Occipital lobe (tissue), 2 donors: ENCODE measurements around the gene IL1R2. TPM values are rescaled to one million over a fixed set of nuclear protein-coding genes. Genes with fewer than 3 reads are reported as not detected.

Source experiments
- DNase-seq: peaks from one replicate; lab custom pipeline; 2025; lab: John Stamatoyannopoulos, UW
- total RNA-seq: library from RNA; depleted of rRNA; stranded (reverse); fragments of >200 nt; gene quantifications from one replicate; pipeline ENCODE4 v1.2.3, GENCODE V29; 2014

IL1R2 gene
- total RNA-seq, 1 donor from 2014 or later, result not detected

DNA sequence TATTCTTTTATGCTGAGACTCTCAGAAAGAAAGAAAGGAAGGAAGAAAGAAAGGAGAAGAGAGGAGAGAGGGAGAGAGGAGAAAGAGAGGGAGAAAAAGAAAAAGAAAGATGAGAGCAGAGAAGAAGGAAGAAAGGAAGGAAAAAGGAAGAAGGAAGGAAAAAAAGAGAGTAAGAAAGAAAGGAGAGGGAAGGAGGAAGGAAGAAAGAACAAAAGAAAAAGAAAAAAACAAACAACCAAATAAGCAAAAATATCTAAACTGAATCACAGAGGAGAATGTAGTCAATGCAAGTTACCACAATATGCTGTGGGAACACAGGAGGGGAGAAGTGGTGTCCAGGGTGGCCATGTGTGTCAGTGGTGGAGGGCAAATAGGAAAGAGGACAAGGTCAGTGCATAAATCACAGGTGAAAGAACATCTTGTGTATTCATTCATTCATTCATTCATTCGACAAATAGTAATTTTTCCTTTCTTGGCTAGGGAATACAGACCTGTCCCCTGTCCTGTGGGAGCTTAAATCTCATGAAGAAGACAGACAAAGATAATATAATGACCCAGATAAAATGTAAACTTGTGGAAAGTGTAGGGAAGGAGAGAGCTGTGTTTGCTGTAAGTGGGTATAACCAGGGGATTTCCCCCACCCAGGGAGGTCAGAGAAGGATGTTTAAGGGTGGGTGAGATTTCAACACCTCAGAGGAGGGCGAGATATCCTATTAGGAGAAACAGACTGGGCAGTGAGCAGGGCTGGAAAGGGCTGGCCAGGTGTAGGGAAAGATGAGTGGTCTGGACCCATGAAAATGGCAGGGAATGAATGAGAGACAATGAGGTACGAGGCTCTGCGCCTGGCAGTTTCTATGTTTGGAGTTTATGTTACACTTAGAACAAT lies 50.7 kb downstream of the IL1R2 start:
- DNase-seq, result no peak

DNA sequence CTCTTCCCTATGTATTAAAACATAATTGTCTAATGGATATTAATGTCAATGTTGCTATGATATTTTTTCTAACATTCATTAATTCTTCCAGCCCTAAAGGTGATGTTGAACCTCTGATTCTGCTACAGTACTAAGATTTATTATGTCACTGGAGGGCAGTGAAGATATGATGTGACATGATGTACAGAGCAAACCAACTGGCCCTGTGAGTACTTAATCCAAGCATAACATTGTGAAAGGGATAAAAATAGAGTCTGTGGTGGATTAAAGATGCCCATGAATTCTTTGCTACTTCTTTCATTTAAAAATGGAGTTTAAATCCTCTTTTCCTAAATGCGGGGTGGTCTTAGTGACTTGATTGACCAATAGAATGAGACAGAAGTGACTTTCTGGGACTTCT lies 51.8 kb downstream of the IL1R2 start:
- DNase-seq, result no peak

DNA sequence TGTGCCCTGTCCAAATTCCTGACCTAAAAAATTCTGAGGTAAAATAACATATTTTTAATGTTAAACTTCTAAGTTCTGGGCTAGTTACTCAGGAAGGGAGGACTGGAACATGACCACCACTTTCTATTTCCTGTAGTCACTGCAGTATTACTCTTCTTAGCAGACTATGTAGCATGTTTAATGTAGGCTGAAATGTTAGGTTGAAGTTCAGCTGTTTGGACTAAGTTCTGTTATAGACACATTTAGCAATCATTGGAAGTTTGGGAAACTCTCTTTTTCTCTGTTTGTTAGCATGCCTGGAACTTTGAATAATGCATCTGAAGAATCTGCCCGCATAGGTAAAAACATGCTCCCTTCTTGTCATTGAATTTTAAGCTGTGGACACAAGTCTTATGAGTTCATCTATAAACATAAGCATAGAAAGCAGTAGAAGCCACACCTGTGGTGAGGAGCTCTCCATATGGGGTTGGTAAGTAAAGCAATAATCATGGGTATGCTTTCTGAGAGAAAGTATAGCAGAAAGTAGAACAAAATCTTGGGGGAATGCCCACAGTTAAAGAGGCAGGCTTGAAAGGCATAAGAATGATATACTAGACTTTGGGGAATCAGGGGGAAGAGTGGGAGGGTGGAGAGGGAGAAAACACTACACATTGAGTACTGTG lies 52.6 kb downstream of the IL1R2 start:
- DNase-seq, result no peak

DNA sequence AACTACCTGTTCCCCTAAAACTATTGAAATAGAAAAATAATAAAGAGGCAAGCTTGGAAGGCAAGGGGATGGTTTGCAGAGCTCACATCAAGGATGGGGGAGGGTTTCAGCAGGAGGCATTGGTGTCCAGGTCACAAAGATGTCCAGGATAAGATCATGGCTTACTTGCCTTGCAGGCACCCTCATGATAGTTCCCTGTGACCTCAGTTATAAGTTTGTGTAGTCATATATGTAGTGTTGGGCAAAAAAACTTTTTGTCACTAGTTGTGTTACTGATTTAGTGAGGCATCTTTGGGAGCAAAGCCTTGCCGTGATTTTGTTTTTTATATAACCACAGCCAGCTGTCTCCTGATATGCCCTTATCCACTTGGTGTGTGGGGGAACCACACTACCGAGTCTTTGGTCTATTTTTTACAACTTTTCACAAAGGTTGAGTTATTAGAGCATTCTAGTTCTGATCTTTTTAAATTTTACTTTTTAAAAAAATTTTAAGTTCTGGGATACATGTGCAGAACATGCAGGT lies 53.3 kb downstream of the IL1R2 start:
- no peak for DNase-seq

DNA sequence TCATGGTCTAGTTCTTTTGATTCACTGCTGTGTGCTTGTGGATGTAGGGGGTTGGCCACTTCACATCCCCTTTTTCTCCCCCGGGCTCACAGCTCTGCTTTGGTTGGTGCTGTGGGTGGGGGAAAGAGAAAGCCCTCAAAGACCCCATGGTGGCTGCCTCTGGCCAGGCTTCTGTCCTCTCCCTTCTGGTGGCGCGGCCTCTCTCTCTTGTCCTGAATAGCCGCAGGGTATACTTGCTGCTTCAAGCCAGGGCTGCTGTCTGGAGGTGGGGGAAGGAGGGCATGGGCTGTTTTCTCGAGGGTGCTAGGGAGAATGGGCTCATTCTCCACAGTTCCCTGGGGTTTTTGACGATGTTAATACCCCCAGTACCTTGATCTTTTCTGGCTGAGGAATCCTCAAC lies 53.9 kb downstream of the IL1R2 start:
- DNase-seq, result no peak

DNA sequence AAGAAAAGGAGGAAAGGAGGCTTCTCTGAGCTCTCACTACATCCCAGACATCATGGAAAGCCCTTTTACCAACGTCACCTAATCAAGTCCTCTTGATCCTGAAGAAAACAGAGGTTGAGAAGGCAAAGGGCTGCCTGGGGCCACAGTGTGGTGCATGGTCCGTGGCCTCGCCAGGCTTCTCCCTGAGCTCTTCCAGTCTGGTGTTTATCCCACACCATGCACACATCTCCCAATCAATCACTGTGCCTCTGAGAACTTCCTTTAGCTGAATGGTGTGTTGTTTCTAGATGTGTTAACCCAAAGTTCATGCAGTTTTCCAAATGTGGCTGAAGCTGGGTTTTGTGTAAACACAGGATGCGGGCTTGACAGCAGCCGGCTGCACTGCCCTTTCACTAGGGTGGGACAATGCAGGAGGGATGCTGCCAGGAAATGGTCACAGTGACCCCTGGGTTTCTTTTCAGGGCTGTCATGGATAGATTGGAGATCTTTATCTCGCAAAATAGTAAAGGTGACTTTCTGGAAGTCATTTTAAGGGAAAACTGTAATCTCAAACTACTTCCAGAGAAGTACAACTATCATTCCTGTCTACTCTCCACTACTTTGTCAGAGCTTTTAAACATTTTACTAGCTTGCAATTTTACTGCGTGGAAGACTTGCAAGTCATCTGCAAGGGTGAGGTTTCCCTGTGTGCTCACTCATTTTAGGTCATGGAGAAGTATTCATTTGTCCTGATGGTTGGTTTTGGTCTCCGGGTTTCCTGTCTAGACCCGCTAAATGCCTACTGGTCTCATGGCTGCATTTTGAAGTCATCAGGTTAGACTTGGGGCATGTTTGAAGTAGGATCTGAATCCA lies 54.6 kb downstream of the IL1R2 start:
- DNase-seq, result no peak

DNA sequence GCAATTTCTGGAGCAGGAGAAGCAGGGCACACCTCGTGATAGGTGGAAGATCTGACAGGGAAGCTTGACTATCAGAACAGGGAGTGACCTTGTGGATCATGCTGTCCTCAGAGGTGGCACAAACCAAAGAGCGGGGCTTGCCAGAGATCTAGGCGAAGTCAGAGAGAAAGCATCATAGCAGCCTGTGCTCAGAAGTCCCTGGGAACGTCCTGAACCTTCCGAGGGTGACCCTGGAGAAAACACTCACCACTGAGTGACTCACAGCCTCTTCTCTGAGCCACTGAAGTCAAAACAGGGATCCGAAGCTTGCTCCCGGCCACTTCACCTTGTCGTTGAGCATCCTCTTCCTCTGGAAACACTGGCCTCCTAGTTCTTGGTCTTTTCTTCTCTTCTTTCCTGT lies 56.7 kb downstream of the IL1R2 start:
- DNase-seq, result no peak

DNA sequence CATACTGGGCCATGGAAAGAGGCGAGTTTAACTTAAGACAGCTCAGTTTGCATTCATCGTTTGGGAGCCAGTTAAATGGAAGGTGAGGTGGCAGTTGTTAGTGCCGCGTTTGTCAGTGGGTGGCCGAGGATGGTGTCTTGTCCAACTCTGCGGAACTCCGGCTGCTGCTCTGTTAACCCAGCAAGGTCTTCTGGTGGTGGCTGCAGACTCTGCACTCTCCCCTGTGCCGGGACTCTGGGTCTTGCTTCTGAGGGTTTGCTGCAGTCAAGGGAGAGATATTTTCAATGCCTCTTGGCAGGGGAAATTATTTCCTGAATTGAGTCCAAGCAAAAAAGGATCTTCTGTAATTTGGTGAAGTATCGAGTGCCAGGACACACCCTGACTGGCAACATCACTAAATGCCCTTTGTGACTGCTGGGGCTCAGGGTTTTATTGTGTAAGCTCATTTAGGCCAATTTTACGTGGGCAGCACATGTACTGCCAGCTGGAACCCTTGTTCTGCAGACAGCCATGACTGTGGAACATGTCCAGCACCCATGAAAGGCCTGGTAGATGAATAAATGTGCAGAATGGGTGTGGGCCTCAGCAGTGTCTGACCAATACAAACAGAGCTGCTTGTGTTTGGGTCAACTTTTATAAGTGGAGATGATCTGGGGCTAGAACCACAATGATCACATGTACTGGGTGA lies 58.1 kb downstream of the IL1R2 start:
- DNase-seq, result peak; percentile 14

DNA sequence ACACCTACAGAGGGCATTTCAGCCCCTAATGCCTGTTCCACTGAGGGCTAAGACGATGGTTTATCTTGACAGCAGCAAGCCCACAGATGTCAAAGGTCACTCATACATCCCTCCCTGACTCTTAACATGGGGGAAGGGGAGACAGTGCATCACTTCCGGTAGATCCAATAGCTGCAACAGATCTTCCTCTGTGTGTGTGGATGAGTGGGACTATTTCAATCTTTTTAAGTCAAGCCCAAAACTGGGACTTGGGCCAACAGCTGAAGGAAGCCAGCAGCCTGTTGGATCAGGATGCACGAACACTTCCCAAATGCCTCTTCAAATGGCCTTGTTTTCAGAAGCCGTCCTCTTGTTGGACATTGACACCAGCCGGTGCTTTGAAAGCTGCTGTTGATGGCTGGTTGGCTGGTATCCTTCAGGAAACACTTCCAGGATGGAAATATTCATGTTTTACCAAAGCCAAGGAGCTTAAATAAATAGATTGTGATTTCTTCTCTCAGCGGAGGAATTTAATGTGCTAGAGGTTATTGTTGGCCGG lies 59.2 kb downstream of the IL1R2 start:
- DNase-seq, result peak; percentile 27

DNA sequence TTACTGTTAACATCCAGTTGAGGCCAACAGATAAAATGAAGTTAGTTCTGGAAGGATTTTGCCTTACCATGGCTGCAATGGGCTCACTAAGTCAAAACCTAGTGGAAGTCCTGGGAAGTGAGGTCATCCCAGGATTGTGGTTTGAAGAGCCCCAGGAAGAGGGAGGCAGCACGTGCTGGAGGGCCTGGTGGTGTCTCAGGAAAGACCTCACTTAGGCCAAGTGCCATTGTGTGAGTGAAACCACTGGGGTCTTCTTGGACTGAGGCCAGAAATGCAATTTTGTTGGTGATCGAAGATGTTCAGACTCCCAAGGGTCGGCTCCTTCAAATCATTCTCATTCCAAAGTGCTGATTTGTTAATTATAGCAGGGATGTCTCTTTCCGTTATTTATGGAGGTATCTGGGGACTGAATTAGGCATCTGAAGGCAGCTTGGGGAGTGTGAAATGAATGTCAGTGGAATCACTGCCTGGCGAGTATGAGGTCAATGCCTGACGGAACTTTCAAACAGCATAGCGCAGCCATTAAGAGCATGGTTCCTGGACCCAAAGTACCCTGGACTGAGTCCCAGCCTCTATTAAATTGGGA lies 60.0 kb downstream of the IL1R2 start:
- DNase-seq, result no peak

DNA sequence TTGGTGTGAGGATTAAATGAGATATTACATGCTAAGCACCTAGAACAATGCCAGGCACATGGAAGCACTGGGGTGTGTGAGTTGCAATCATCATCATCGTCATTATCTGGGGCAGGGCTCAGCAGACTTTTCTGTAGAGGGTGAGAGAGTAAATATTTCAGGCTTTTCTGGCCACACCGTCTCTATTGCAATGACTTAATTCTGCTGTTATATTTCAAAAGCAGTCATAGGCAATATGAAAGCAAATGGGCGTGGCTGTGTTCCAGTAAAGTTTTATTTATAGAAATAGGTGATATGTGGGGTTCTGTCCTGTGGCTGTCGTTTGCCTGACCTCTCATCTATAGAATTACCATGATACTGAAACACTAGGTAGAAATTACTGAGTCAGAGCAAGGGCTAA lies 60.6 kb downstream of the IL1R2 start:
- DNase-seq, result no peak

DNA sequence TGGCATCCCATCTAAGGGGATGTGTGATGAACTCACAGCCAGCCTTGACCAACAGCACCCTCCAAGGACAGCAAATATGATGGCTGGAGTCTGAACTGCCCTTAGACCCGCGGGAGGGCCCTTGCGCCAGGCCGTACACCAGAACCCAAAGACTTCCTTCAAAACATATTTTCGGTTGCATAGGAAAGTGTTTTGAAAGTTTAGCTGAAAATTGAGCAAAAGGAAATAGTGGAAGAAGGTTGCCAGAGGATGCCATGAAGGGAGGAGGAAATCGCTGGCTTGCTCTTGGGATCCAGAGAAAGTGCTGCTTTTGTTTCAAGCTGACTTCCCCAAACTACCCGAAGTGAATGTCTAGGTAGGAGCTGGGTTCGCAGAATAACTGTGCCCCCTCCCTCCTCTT lies 61.3 kb downstream of the IL1R2 start:
- no peak for DNase-seq

DNA sequence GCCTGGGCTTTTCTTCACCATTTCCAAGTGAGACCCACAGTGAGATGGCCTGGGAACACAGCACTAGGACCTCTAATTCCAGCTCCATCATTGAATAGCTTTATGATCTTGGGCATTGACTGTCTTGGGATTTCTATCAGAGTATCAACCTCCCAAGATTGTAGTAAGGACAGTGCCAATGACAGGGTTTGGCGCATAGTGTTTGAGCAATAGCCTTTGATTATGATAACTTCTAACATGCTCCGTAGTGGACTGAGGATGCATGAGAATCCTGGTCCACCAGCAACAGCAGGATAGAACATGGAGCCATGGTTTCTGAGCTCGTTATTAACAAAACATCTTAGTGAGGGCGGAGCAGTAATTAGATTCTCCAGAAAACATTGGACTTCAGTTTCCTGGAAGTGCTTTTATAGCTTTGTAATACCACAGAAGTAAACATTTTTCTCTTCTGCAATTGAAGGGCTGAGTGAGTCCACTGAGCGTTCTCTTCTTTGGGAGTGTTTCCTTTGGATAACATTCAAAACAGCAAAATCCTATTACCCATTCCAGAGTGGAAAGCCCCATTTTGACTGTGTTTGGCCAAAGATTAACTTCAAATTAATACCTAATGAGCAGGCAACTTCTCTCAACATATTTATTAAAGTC lies 63.7 kb downstream of the IL1R2 start:
- DNase-seq, result no peak

DNA sequence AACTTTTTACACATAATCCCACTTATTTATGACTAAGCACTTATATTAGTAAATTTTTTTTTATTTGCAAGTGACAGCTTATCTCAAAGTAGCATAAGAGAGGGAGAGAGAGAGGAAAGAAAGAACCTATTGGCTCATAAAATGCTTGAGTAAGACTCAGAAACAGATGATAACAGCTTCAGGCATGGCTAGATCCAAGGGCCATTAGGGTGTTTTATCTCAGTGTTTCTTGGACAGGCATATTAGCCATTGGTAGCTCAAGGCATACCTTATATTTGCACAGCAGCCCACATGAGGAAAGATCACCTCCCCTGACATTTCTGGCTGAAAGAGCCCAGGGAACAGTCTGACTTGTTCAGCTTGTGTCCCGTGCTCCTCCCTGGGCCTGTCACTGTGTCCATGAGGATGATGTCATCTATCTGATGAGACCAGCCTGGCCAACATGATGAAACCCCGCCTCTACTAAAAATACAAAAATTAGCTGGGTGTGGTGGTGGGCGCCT lies 64.4 kb downstream of the IL1R2 start:
- DNase-seq, result no peak

DNA sequence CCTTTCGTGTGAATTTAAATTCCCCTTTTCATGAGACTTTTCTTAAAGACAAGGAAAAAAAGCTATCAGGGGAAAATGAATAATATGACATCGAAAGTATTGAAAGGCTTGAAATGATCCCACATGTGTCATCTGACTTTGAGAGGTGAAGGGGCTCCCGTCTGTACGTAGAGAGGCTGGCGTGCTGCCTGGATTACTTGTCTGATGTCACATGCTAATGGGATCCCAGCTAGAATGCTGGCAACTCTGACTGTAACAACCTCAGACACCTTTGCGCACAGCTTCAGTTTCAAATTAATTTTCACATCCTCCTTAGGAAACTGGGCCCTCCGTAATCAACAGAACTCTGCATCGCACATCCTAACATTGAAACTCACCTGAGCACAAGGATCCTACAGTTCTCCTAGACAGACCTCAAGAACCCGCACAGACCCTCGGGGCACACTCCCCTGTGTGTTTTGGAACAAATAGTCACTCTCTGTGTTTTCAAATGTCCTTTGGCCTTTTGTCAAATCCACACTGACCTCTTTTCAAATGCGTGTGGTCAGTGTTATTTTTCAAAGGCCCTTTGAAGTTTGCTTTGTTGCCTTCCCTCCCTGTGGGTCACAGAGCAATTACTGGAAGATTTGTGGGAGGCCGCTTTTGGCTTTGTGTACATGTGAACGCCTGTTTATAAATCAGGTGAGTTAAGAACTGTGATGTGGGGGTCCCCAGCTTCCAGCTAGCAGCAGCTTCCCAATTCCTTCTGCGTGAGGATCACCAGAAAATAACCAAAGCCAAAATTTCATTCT lies 65.9 kb downstream of the IL1R2 start:
- no peak for DNase-seq

DNA sequence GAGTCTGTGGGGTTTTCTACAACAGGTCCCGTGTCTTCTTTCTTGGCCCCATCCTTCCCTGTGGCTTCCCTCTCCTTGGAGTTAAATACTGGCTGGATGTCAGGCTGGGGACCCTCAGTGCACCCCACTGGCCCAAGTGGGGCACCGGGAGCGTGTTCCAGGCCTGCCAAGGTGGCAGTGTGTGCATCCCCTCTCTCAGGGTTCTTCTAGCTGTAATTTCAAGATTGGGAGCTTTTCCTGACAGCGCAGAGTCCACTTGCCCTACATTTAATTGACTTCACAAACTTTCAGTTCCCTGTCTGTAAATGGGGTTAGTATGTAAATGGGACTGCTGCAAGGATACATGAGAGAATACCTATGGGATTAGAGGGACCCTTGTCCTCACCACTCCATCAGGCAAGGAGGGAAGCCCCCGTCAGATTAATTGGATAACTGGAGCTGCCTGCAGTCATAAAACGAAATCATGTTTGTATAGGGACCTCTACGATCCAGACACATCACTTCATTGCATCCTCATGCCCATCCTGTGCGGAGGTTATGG lies 66.6 kb downstream of the IL1R2 start:
- no peak for DNase-seq

DNA sequence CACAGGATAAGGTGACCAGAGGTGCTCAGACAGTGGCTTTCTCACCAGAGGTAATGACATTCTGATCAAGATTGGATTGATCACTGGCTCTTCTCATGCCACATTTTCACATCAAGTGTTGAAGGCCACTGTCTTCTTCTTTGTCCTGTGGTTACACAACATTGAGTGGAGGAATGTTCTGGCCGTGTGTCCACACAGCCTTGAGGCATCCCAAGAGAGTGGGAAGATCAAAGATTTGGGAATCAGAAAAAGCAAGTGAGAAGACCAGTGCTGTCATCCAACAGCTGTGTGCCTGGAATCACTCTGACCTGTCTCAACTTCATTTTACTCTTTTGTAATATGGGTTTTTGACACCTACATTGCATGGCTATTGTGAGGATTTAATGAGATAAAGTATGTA lies 67.4 kb downstream of the IL1R2 start:
- DNase-seq, result no peak

DNA sequence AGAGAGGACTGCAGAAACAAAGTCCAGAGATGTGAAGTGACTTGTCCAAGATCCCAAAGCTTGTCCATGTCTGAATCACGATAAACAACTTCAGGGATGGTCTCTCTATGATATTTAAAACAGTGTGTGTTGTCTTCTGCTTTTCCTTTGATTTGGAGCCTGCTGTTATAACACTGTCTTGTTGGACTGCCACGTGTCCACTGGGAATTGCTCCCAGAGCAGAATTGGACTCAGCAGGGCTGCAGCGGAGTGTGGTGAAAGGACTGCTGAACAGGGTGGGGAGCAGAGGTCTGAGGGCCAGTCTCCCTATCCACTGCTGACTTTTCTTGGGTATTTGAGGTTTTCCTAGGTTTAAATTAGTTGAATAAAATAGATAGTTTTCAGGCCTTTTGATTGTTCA lies 68.3 kb downstream of the IL1R2 start:
- no peak for DNase-seq

DNA sequence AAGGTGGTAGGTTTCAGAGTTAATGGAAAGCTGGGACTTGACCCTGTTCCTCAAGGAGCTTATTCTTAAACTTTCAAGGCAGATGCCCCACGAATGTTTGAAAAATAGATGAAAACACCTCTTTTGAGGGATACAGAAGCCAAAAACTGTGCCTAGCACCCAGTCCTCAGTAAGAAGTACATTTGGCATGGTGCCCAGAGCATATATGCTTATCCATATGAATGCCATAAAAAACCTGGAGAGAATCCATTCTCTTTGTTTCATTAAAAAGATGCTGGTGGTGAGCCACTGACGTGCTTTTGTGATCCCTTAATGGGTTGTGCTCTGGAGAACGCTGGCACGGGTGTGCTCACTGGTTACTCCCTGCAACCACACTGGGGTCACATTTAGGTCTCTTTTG lies 69.0 kb downstream of the IL1R2 start:
- no peak for DNase-seq
